Chondrocyte (in vitro differentiated cells): Measurements from ENCODE around the gene TMEM130. TPM values are rescaled to one million over a fixed set of nuclear protein-coding genes. Genes with fewer than 3 reads are reported as not detected.

ENCODE experiments used
- DNase-seq: peaks from one replicate; pipeline ENCODE4 v3.0.0; 2021; ENCODE audit warnings: mixed read lengths, low spot score
- H3K27ac Mint-ChIP-seq: one replicate; pipeline ENCODE4 v1.8.0; 2021; ENCODE audit warnings: mild to moderate bottlenecking, moderate library complexity, mixed read lengths; ENCODE audit not compliant: unreplicated experiment
- H3K27me3 Mint-ChIP-seq: 2 replicates; pipeline ENCODE4 v1.8.0; 2021; ENCODE audit warnings: low read depth, mixed read lengths
- H3K36me3 Mint-ChIP-seq: 2 replicates; pipeline ENCODE4 v1.8.0; 2021; ENCODE audit warnings: low read depth, mixed read lengths
- H3K4me1 Mint-ChIP-seq: 2 replicates; pipeline ENCODE4 v1.8.0; 2021; ENCODE audit warnings: low read depth, mild to moderate bottlenecking, mixed read lengths
- H3K4me3 Mint-ChIP-seq: one replicate; pipeline ENCODE4 v1.8.0; 2021; ENCODE audit warnings: mild to moderate bottlenecking, moderate library complexity, mixed read lengths; ENCODE audit not compliant: unreplicated experiment
- H3K9me3 Mint-ChIP-seq: 2 replicates; pipeline ENCODE4 v1.8.0; 2021; ENCODE audit warnings: low read depth, mixed read lengths
- total RNA-seq: library from RNA; stranded (reverse); gene quantifications from 3 replicates; pipeline ENCODE4 v1.2.1, GENCODE V29; 2021
- TF ChIP-seq, protein P1 (sequence below): fragments of 200-600 bp; sonication (generic); IDR thresholded peaks from 2 replicates; pipeline ENCODE4 v1.5.0; 2021; ENCODE audit warnings: antibody characterized with exemption, mild to moderate bottlenecking, moderate library complexity

The TMEM130 gene
- total RNA-seq, 1 donor from 2014 or later = 19.7 TPM

DNA sequence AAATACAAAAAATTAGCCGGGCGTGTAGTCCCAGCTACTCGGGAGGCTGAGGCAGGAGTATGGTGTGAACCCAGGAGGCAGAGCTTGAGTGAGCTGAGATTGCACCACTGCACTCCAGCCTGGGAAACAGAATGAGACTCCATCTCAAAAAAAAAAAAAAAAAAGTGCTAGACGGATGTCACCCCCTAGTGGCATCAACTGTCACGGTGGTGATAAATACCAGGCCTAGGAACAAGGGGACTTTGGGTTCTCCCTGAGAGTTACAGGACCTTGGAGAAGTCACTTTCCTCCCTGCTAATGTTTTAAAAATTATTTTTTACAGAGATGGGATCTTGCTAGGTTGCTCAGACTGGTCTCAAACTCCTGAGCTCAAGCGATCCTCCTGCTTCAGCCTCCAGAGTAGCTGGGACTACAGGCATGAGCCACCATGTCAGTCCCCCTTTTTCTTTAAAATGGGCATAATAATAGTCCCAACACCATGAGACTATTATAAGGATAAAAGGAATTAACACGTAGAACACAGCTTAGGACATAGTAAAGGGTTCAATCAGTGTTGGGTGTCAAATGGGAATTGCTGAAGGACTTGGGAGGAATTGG is 2.6 kb upstream of the TMEM130 start:
- H3K27ac Mint-ChIP-seq = no peak overlapping the region
- peaks cover 24% of the 10 kb centered on the region for H3K4me1 Mint-ChIP-seq
- H3K9me3 Mint-ChIP-seq = no peaks in the 10 kb centered on the region
- no peak overlapping the region for H3K4me3 Mint-ChIP-seq
- no peaks in the 10 kb centered on the region for H3K36me3 Mint-ChIP-seq
- peak; percentile 13 for DNase-seq
- TF ChIP-seq, protein P1, sequence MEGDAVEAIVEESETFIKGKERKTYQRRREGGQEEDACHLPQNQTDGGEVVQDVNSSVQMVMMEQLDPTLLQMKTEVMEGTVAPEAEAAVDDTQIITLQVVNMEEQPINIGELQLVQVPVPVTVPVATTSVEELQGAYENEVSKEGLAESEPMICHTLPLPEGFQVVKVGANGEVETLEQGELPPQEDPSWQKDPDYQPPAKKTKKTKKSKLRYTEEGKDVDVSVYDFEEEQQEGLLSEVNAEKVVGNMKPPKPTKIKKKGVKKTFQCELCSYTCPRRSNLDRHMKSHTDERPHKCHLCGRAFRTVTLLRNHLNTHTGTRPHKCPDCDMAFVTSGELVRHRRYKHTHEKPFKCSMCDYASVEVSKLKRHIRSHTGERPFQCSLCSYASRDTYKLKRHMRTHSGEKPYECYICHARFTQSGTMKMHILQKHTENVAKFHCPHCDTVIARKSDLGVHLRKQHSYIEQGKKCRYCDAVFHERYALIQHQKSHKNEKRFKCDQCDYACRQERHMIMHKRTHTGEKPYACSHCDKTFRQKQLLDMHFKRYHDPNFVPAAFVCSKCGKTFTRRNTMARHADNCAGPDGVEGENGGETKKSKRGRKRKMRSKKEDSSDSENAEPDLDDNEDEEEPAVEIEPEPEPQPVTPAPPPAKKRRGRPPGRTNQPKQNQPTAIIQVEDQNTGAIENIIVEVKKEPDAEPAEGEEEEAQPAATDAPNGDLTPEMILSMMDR = peak; percentile 71
- no peaks in the 10 kb centered on the region for H3K27me3 Mint-ChIP-seq

DNA sequence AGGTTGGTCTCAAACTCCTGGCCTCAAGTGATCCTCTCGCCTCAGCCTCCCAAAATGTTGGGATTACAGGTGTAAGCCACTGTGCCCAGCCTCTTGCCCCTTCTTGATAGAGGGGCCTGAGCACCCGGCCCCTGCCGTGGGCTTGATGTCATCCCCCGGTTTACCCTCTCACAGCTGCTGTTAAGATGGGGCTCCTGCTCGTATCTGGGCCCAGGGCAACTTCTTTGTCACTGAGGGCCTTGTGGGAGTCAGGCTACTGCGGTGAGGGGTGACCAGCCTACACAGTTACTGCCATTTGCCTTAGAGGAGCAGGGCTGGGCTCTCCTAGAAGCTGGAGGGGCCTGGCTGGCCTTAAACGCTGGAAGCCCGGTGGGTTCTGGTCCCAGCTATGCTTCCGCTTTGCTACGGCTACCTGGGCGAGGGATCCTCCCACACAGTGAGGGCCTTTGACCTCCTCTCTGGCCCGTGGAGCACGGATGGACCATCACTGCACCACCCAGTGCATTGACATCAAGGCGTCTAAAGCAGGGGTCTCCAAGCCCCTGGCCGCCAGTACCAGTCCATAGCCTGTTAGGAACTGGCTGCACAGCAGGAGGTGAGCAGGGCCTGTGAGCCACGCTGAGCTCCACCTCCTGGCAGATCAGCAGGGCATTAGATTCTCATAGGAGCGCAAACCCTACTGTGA is 1.1 kb upstream of the TMEM130 start:
- no peaks in the 10 kb centered on the region for H3K36me3 Mint-ChIP-seq
- peak overlapping the region; percentile 82 for H3K27ac Mint-ChIP-seq
- H3K27me3 Mint-ChIP-seq = no peaks in the 10 kb centered on the region
- peaks cover 36% of the 10 kb centered on the region for H3K4me1 Mint-ChIP-seq
- H3K4me3 Mint-ChIP-seq = peak overlapping the region; percentile 80
- no peaks in the 10 kb centered on the region for H3K9me3 Mint-ChIP-seq
- peak; percentile 77 for DNase-seq
- TF ChIP-seq, protein P1 = no peak

GRCh38 chr7:98870121-98870651 is 372 bp upstream of the TMEM130 start:
- DNase-seq = peak; percentile 78
- no peaks in the 10 kb centered on the region for H3K27me3 Mint-ChIP-seq
- H3K36me3 Mint-ChIP-seq = no peaks in the 10 kb centered on the region
- H3K4me3 Mint-ChIP-seq = peak overlapping the region; percentile 80
- peaks cover 43% of the 10 kb centered on the region for H3K4me1 Mint-ChIP-seq
- no peaks in the 10 kb centered on the region for H3K9me3 Mint-ChIP-seq
- peak overlapping the region; percentile 82 for H3K27ac Mint-ChIP-seq
- TF ChIP-seq, protein P1 = no peak

GRCh38 chr7:98869027-98869596 is 702 bp downstream of the TMEM130 start:
- Mint-ChIP-seq H3K27ac (no peak overlapping the region), H3K36me3 (no peaks in the 10 kb centered on the region), H3K27me3 (no peaks in the 10 kb centered on the region), H3K4me1 (peaks cover 54% of the 10 kb centered on the region), H3K9me3 (no peaks in the 10 kb centered on the region), H3K4me3 (peak overlapping the region; percentile 55)
- TF ChIP-seq, protein P1 = no peak
- DNase-seq = peak; percentile 58

DNA sequence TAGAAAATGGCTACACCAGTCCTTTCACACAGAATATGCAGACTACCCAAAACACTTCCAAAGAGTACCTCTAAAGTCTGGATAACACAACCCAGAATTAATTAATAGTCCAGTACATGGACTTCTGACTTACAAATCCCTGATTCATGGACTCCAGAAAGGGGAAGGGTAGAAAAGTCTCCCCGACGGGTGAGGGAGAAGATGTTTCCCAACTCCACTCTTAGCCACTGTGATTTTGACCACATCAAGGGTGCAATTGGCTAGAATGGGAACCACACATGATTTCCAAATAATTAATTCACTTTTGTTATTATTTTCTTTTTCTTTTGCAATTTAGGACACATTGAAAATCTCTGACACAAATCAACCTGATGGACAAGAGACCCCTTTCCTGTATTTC is 1.4 kb downstream of the TMEM130 start:
- no peak overlapping the region for H3K4me3 Mint-ChIP-seq
- no peaks in the 10 kb centered on the region for H3K27me3 Mint-ChIP-seq
- H3K4me1 Mint-ChIP-seq = peaks cover 58% of the 10 kb centered on the region

More for the DNA sequence above, 1.4 kb downstream of the TMEM130 start:
- TF ChIP-seq, protein P1 = no peak
- H3K36me3 Mint-ChIP-seq = no peaks in the 10 kb centered on the region
- H3K9me3 Mint-ChIP-seq = no peaks in the 10 kb centered on the region
- peak overlapping the region; percentile 27 for H3K27ac Mint-ChIP-seq
- DNase-seq = no peak
